GM06990 (cell line): ENCODE data around the gene TENM3.

Experiments used
- DNase-seq: peaks from one replicate; pipeline ENCODE4 v3.0.0-alpha.2; 2011; ENCODE audit not compliant: insufficient read length; ENCODE audit errors: extremely low read depth
- H3K27me3 ChIP-seq: replicated peaks from 2 replicates; pipeline ENCODE4 v1.6.0; 2011; ENCODE audit warnings: low read length; ENCODE audit not compliant: control insufficient read depth, insufficient read depth
- H3K36me3 ChIP-seq: 2 replicates; pipeline ENCODE4 v1.5.1; 2011; ENCODE audit warnings: low read length; ENCODE audit not compliant: control insufficient read depth, insufficient read depth
- H3K4me3 ChIP-seq: replicated peaks from 2 replicates; pipeline ENCODE4 v1.5.1; 2011; ENCODE audit warnings: low read depth, mild to moderate bottlenecking, control low read depth, low read length
- TF ChIP-seq, protein P1 (sequence below): IDR thresholded peaks from 2 replicates; pipeline ENCODE4 v1.5.1; 2011; ENCODE audit warnings: low read length, control low read depth, mild to moderate bottlenecking, inconsistent platforms; ENCODE audit not compliant: insufficient read depth, poor library complexity, severe bottlenecking

TENM3 gene

DNA sequence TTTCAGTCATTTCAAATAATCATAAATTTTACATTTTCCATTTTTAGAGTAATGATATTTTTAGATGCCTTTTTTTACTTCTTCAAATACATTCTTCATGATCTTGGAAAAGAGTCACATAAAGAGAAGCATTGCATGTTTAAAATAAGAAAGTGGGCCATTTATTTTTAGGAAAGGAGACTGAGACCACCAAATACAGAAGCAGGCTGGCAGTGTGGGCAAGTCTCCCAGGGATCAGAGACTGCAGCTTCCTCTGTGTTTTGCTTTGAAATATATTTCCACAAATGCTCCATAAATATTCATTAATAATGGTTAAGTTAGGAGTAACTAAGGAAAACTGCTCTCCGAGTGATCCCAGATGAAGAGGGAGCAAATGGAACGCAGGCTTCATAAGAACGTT, 397.3 kb downstream of the TENM3 start:
- H3K27me3 ChIP-seq = no peaks in the 10 kb centered on the region
- no peak for DNase-seq
- no peaks in the 10 kb centered on the region for H3K36me3 ChIP-seq
- TF ChIP-seq, protein P1, sequence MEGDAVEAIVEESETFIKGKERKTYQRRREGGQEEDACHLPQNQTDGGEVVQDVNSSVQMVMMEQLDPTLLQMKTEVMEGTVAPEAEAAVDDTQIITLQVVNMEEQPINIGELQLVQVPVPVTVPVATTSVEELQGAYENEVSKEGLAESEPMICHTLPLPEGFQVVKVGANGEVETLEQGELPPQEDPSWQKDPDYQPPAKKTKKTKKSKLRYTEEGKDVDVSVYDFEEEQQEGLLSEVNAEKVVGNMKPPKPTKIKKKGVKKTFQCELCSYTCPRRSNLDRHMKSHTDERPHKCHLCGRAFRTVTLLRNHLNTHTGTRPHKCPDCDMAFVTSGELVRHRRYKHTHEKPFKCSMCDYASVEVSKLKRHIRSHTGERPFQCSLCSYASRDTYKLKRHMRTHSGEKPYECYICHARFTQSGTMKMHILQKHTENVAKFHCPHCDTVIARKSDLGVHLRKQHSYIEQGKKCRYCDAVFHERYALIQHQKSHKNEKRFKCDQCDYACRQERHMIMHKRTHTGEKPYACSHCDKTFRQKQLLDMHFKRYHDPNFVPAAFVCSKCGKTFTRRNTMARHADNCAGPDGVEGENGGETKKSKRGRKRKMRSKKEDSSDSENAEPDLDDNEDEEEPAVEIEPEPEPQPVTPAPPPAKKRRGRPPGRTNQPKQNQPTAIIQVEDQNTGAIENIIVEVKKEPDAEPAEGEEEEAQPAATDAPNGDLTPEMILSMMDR = no peak
- no peak overlapping the region for H3K4me3 ChIP-seq

DNA sequence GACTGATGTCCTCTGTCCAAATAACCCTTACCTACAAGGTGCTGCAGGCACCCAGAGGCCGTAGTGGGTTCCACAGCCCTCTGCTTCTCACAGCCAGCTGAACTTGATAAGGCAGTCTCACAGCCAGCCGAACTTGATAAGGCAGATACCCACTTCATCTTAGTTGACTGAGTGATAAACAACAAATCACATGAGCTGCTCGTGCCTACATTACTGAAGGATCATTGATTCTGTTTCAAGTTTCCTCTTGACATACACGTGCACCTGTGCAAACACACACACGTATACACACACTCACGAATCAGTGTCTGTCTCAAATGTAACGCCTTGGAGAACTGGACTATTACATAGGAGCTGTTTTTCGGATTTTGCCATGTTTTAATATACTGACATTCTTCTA, 397.7 kb downstream of the TENM3 start:
- H3K4me3 ChIP-seq = no peak overlapping the region
- TF ChIP-seq, protein P1 = no peak
- no peak for DNase-seq
- no peaks in the 10 kb centered on the region for H3K36me3 ChIP-seq
- H3K27me3 ChIP-seq = no peaks in the 10 kb centered on the region

DNA sequence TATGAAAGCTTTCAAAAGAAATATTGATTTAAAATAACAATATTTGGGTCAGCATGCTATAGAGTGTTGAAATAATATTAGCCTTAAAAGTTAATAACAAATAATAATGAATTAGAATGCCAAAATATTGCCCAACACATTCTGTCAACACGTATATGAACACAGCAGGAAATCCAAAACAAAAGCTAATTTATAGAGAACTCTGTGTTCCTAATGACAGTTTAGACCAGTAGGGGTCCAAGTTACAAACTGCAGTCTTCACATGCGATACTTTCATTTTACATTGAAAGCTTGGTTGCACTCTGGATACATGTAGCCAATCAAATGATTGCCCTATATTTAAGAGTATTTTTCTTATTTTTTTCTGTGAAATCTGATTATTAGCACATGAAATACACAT, 399.6 kb downstream of the TENM3 start:
- DNase-seq = no peak
- no peaks in the 10 kb centered on the region for H3K27me3 ChIP-seq
- H3K36me3 ChIP-seq = no peaks in the 10 kb centered on the region

DNA sequence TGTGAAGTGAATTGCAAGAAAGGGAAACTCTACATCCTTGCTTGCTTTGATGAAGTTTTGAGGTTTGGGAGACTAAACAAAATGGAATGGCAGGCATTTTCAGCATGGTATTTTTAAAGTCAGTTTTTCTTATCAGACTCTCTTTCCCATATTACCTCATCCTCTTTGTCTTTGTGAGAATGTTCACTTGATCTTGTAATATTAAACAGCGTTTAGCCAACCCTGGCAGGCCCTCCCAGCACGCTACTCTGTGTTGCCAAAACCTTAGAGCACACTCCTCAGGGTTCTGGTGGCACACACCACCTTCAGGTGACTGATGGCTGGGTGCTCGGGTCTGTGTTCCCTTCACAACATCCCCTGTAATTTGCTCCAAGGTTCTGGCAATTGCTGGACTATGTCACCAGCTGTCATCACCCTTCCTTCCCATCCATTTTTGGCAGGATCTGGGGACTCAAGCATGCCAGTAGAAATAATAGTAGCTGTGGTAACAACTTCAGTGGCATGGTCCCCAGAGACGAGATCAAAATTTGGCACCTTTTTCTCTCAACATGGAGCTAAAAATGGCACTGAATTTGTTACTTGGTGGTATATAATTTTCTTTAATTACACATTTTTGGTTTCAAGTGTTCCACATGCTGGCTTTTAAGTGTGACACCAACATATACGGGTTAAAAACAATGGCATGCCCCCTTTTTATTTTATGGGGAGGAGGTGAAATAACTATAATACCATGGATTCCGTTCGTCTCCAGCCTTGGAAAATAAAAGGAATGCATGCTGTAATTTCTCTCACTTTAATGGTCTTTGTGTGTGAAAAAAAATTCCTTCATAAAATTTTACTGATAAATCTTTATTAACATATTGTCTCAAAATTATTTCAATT, 400.8 kb downstream of the TENM3 start:
- TF ChIP-seq, protein P1 = no peak
- H3K36me3 ChIP-seq = no peaks in the 10 kb centered on the region
- no peaks in the 10 kb centered on the region for H3K27me3 ChIP-seq
- no peak overlapping the region for H3K4me3 ChIP-seq
- no peak for DNase-seq

More for the DNA sequence above, 399.6 kb downstream of the TENM3 start:
- TF ChIP-seq, protein P1 = peak; percentile 31
- no peak overlapping the region for H3K4me3 ChIP-seq

DNA sequence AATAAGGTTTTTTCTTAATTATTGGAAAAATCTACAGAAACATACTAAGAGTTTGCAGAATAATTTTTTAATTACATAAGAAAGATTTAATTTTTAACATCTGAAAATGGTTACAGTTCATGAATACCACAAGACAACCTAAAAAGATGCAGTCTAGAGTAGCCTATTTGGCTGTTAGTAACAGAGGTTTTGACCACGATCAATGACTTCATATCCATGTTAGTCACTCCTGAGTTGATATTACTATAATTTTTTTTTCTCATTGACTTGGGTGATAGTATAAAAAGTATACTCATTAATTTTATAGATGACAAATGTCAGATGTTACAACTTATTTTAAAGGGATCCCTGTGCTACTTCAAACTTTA, 401.5 kb downstream of the TENM3 start:
- no peak for DNase-seq

More for the DNA sequence above, 401.5 kb downstream of the TENM3 start:
- Histone ChIP-seq H3K36me3 (no peaks in the 10 kb centered on the region), H3K4me3 (no peak overlapping the region), H3K27me3 (no peaks in the 10 kb centered on the region)
- TF ChIP-seq, protein P1 = no peak
